Cardiac muscle cell (in vitro differentiated cells and primary cell): Measurements from ENCODE around the gene STAB1. TPM values are rescaled to one million over a fixed set of nuclear protein-coding genes. Genes with fewer than 3 reads are reported as not detected.

Experiments used
- DNase-seq, 2 donors: peaks; one replicate each; pipeline versions ENCODE4 v3.0.0 to v3.0.0-alpha.2; 2010 to 2017; ENCODE audit warnings: low read depth in 1 of 2, low spot score in 1 of 2
- H3K27ac ChIP-seq: fragments of 200-600 bp; sonication (generic); 2 replicates; pipeline ENCODE4 v1.5.1; 2016
- H3K27me3 ChIP-seq: fragments of 200-600 bp; sonication (generic); 2 replicates; pipeline ENCODE4 v1.6.0; 2016; ENCODE audit warnings: control low read depth
- H3K36me3 ChIP-seq: fragments of 200-600 bp; sonication (generic); 2 replicates; pipeline ENCODE4 v1.5.1; 2016; ENCODE audit warnings: control low read depth
- H3K4me1 ChIP-seq: fragments of 200-600 bp; sonication (generic); 2 replicates; pipeline ENCODE4 v1.8.1; 2017; ENCODE audit warnings: low read depth, mild to moderate bottlenecking, mixed run types
- H3K4me3 ChIP-seq: fragments of 200-600 bp; sonication (generic); 2 replicates; pipeline ENCODE4 v1.5.1; 2016; ENCODE audit warnings: mild to moderate bottlenecking
- H3K9me3 ChIP-seq: fragments of 200-600 bp; sonication (generic); 2 replicates; pipeline ENCODE4 v1.5.1; 2017; ENCODE audit warnings: low read depth, mild to moderate bottlenecking, control low read depth
- polyA plus RNA-seq: library from polyadenylated mRNA; unstranded; fragments of >200 nt; fragmentation: Nextera tagmentation; extraction: Ambion mirVana; gene quantifications from 2 replicates; pipeline ENCODE4 v1.2.1, GENCODE V29; 2016
- total RNA-seq: library from RNA; depleted of rRNA; stranded (reverse); fragments of >200 nt; gene quantifications from 2 replicates; pipeline ENCODE4 v1.2.3, GENCODE V29; 2016
- TF ChIP-seq, protein P1 (sequence below): IDR thresholded peaks from 2 replicates; pipeline ENCODE4 v1.5.1; 2012; ENCODE audit warnings: low read depth, mild to moderate bottlenecking, low read length

Gene STAB1
- total and polyA plus RNA-seq, 2 experiments from 2014 or later = 2.2 TPM; not detected in 1

DNA sequence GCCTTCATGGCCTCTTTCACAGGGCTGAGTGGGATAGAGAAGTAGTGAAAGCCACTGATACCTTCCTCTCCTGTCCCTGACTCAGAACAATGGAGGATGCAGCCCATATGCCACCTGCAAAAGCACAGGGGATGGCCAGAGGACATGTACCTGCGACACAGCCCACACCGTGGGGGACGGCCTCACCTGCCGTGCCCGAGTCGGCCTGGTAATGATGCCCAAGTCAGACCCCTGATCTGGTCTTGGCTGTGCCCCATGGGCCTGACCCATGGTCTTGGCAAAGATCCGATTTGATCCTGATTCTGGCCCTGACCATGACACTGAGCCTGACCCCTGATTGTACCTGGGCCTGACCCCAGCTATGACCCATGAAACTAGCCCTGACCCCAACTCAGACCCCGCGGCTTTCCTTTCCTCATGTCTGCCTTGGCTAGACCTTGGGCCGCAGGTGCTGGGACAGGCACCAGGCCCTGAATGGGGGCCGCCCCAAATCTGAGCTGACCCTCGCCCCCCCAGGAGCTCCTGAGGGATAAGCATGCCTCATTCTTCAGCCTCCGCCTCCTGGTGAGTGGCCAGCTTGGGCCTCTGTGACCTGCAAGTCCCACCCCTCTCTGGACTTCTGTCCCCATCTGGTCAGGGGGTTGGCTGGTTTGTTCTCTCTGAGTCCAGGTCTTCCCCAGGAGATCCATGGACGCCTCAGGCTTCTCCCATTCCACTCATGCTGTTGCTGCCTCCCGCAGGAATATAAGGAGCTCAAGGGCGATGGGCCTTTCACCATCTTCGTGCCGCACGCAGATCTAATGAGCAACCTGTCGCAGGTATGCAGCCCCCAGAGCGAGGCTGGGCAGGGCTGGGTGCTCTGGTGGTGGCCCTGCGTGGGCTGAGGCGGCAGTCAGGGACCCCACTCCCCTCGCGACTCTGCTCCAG is 22.9 kb downstream of the STAB1 start:
- Histone ChIP-seq H3K36me3 (no peaks in the 10 kb centered on the region), H3K27me3 (no peaks in the 10 kb centered on the region), H3K4me3 (no peak overlapping the region), H3K27ac (no peak overlapping the region), H3K4me1 (no peaks in the 10 kb centered on the region), H3K9me3 (no peaks in the 10 kb centered on the region)
- DNase-seq = no peak
- TF ChIP-seq, protein P1, sequence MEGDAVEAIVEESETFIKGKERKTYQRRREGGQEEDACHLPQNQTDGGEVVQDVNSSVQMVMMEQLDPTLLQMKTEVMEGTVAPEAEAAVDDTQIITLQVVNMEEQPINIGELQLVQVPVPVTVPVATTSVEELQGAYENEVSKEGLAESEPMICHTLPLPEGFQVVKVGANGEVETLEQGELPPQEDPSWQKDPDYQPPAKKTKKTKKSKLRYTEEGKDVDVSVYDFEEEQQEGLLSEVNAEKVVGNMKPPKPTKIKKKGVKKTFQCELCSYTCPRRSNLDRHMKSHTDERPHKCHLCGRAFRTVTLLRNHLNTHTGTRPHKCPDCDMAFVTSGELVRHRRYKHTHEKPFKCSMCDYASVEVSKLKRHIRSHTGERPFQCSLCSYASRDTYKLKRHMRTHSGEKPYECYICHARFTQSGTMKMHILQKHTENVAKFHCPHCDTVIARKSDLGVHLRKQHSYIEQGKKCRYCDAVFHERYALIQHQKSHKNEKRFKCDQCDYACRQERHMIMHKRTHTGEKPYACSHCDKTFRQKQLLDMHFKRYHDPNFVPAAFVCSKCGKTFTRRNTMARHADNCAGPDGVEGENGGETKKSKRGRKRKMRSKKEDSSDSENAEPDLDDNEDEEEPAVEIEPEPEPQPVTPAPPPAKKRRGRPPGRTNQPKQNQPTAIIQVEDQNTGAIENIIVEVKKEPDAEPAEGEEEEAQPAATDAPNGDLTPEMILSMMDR = no peak

DNA sequence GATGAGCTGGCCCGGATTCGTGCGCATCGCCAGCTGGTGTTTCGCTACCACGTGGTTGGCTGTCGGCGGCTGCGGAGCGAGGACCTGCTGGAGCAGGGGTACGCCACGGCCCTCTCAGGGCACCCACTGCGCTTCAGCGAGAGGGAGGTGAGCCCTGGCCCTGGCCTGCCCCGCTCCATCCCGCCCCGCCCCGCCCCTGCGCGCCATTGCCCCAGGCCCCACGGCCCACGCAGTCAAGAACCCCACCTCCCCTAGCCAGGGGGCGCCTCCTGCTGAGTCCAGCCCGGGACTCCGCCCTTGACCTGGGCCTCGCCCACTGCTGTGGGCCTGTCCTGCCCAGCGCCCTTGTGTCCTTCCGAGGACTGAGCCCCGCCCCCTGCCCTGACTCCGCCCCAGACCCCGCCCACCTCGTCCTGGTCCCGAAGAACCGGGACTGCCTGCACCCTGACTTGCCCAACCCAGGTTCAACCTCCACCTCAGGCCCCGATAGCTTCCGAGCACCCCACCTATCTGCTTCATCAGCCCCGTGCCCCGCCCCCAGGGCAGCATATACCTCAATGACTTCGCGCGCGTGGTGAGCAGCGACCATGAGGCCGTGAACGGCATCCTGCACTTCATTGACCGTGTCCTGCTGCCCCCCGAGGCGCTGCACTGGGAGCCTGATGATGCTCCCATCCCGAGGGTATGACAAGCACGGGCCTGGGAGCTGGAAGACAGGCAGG is 23.7 kb downstream of the STAB1 start:
- Histone ChIP-seq H3K36me3 (no peaks in the 10 kb centered on the region), H3K9me3 (no peaks in the 10 kb centered on the region), H3K4me1 (no peaks in the 10 kb centered on the region), H3K27ac (no peak overlapping the region), H3K4me3 (no peak overlapping the region), H3K27me3 (no peaks in the 10 kb centered on the region)
- DNase-seq = peak in 1 of 2 donors; percentile 45
- TF ChIP-seq, protein P1 = no peak

DNA sequence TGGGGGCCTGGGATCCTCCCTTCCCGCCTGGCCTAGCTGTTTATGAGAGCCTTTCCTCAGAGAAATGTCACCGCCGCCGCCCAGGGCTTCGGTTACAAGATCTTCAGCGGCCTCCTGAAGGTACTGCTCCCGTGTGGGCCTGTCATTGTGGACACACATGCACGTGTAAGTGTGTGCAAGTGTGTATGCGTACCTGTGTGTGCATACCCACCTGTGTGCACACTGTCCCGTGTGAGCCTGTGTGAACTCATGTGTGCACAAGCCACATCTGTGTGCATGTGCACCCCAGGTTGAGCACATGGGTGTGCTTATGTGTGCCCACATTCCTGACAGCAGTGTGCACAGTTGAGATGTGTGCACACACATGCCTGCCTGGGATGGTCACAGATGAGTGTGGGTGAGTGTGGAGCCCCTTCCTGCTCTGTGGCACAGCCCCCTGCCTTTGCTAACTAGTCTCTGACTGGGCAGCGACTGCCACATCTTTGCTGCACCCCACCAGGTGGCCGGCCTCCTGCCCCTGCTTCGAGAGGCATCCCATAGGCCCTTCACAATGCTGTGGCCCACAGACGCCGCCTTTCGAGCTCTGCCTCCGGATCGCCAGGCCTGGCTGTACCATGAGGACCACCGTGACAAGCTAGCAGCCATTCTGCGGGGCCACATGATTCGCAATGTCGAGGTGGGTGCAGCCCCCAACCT is 24.5 kb downstream of the STAB1 start:
- TF ChIP-seq, protein P1 = no peak
- H3K4me3 ChIP-seq = no peak overlapping the region
- no peaks in the 10 kb centered on the region for H3K9me3 ChIP-seq
- H3K4me1 ChIP-seq = no peaks in the 10 kb centered on the region
- no peak for DNase-seq
- peaks cover 5% of the 10 kb centered on the region for H3K36me3 ChIP-seq
- H3K27ac ChIP-seq = no peak overlapping the region
- H3K27me3 ChIP-seq = no peaks in the 10 kb centered on the region

DNA sequence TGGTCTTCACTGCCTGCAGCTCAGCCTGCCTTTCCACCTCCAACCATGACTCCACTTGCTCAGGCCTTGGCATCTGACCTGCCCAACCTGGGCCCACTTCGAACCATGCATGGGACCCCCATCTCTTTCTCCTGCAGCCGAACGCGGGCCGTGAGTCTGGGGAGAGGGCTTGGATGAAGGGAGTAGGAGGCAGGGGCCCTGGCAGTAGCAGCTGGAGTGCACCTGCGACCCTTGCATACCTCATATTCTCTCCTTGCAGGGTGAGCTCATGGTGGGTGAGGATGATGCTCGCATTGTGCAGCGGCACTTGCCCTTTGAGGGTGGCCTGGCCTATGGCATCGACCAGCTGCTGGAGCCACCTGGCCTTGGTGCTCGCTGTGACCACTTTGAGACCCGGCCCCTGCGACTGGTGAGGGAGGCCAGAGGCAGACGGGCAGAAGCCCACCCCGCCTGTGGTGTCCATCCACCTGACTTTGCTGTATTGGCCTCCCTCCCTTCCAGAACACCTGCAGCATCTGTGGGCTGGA is 25.1 kb downstream of the STAB1 start:
- no peaks in the 10 kb centered on the region for H3K27me3 ChIP-seq
- TF ChIP-seq, protein P1 = no peak

DNA sequence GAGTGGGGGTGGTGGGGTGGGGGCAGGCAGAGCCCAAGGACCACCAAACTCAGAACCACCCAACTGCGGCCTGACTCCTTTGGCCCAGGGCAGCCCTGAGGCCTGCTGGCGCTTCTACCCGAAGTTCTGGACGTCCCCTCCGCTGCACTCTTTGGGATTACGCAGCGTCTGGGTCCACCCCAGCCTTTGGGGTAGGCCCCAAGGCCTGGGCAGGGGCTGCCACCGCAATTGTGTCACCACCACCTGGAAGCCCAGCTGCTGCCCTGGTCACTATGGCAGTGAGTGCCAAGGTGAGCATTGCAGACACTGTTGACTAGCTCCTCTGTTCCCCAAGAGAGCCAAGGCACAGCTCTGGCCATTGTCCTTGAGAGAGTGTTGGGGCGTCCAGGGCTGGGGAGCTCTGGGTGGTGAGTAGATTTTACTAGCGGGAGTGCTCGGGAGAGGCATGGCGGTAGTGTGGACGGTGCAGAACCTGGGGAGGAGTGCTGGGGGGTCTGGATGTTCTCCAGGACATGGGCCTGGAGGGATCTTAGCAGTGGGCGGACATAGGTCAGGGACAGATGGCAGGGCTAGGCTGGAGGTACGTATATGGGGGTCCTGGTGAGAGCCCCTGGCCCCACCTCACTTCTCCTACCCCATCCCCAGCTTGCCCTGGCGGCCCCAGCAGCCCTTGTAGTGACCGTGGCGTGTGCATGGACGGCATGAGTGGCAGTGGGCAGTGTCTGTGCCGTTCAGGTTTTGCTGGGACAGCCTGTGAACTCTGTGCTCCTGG is 25.8 kb downstream of the STAB1 start:
- Histone ChIP-seq H3K27me3 (no peaks in the 10 kb centered on the region), H3K9me3 (no peaks in the 10 kb centered on the region), H3K4me1 (no peaks in the 10 kb centered on the region), H3K4me3 (no peak overlapping the region), H3K27ac (no peak overlapping the region), H3K36me3 (peaks cover 5% of the 10 kb centered on the region)
- DNase-seq = no peak
- TF ChIP-seq, protein P1 = no peak

More for the DNA sequence above, 25.1 kb downstream of the STAB1 start:
- Histone ChIP-seq H3K36me3 (peaks cover 5% of the 10 kb centered on the region), H3K4me1 (no peaks in the 10 kb centered on the region), H3K4me3 (no peak overlapping the region), H3K9me3 (no peaks in the 10 kb centered on the region), H3K27ac (no peak overlapping the region)
- DNase-seq = no peak
